ENCODE measurements around the gene SPOCK1.

SPOCK1 gene

GRCh38 chr5:137405393-137405792, 93.7 kb downstream of the SPOCK1 start:
- DNase-seq (ENCODE audit: low read depth in 1 of 2, low spot score in 1 of 2): no peak

GRCh38 chr5:137403869-137404268, 95.3 kb downstream of the SPOCK1 start:
- TF ChIP-seq CTCF (IDR thresholded peaks at IDR 0.05; ENCODE audit: insufficient read depth, low read length) (no peak), REST (IDR thresholded peaks at IDR 0.05; ENCODE audit: insufficient replicate concordance, low read depth) (no peak), SPI1 (IDR thresholded peaks at IDR 0.05; ENCODE audit: borderline replicate concordance, low read depth) (no peak), POLR2AphosphoS5 (IDR thresholded peaks at IDR 0.05; ENCODE audit: low read depth) (no peak), GABPA (IDR thresholded peaks at IDR 0.05; ENCODE audit: low read depth) (no peak)
- H3K4me3 ChIP-seq (replicated peaks; ENCODE audit: insufficient read depth, low read length): no peak overlapping the region
- no peak for DNase-seq (ENCODE audit: low read depth in 1 of 2, low spot score in 1 of 2)
- no peaks in the 10 kb centered on the region for H3K27me3 ChIP-seq (ENCODE audit: insufficient read depth, poor library complexity, severe bottlenecking)
- no peak overlapping the region for H3K27ac ChIP-seq (replicated peaks)

More at GRCh38 chr5:137405393-137405792, 93.7 kb downstream of the SPOCK1 start:
- Histone ChIP-seq H3K27me3 (ENCODE audit: insufficient read depth, poor library complexity, severe bottlenecking) (no peaks in the 10 kb centered on the region), H3K27ac (replicated peaks) (no peak overlapping the region), H3K4me3 (replicated peaks; ENCODE audit: insufficient read depth, low read length) (no peak overlapping the region)
- TF ChIP-seq POLR2AphosphoS5 (IDR thresholded peaks at IDR 0.05; ENCODE audit: low read depth): no peak

- DNase-seq (ENCODE audit: low read depth in 1 of 2, low spot score in 1 of 2): no peak
- Histone ChIP-seq H3K4me3 (replicated peaks; ENCODE audit: insufficient read depth, low read length) (no peak overlapping the region), H3K27ac (replicated peaks) (no peak overlapping the region), H3K27me3 (ENCODE audit: insufficient read depth, poor library complexity, severe bottlenecking) (no peaks in the 10 kb centered on the region)
- TF ChIP-seq CTCF (IDR thresholded peaks at IDR 0.05; ENCODE audit: insufficient read depth, low read length): no peak
- no peak for TF ChIP-seq GABPA (IDR thresholded peaks at IDR 0.05; ENCODE audit: low read depth)
Observed at GRCh38 chr5:137402436-137403187, 96.5 kb downstream of the SPOCK1 start.

- H3K27ac ChIP-seq (replicated peaks): no peak overlapping the region
Observed at GRCh38 chr5:137401946-137402345, 97.2 kb downstream of the SPOCK1 start.

More at GRCh38 chr5:137401946-137402345, 97.2 kb downstream of the SPOCK1 start:
- Histone ChIP-seq H3K4me3 (replicated peaks; ENCODE audit: insufficient read depth, low read length) (no peak overlapping the region), H3K27me3 (ENCODE audit: insufficient read depth, poor library complexity, severe bottlenecking) (no peaks in the 10 kb centered on the region)
- no peak for DNase-seq (ENCODE audit: low read depth in 1 of 2, low spot score in 1 of 2)
- TF ChIP-seq SPI1 (IDR thresholded peaks at IDR 0.05; ENCODE audit: borderline replicate concordance, low read depth): no peak
- TF ChIP-seq REST (IDR thresholded peaks at IDR 0.05; ENCODE audit: insufficient replicate concordance, low read depth): no peak
- TF ChIP-seq POLR2AphosphoS5 (IDR thresholded peaks at IDR 0.05; ENCODE audit: low read depth): no peak
- TF ChIP-seq CTCF (IDR thresholded peaks at IDR 0.05; ENCODE audit: insufficient read depth, low read length): no peak
- TF ChIP-seq GABPA (IDR thresholded peaks at IDR 0.05; ENCODE audit: low read depth): no peak

Data from HL-60 (cell line).